Measurements from ENCODE around the gene ILRUN.

ILRUN gene

GRCh38 chr6:34731393-34732060 lies 35.0 kb upstream of the ILRUN start:
- no peak for TF ChIP-seq EZH2phosphoT487 (IDR thresholded peaks at IDR 0.05; ENCODE audit: borderline replicate concordance)
- no peak for TF ChIP-seq CTCF (conservative IDR thresholded peaks at IDR 0.05; ENCODE audit: low read length)
- no peak overlapping the region for H3K4me3 ChIP-seq (ENCODE audit: low read length, poor library complexity, severe bottlenecking)
- no peaks in the 10 kb centered on the region for H3K79me2 ChIP-seq (ENCODE audit: insufficient read depth, low read length)
- no peak overlapping the region for H3K4me2 ChIP-seq (ENCODE audit: low read depth, low read length, poor library complexity, severe bottlenecking)
- no peaks in the 10 kb centered on the region for H3K36me3 ChIP-seq (ENCODE audit: insufficient read depth, low read length)
- no peaks in the 10 kb centered on the region for H3K9me3 ChIP-seq (ENCODE audit: insufficient read depth, low read depth, low read length)
- H3K9ac ChIP-seq (ENCODE audit: low read depth, low read length, poor library complexity, severe bottlenecking) = no peak overlapping the region
- H2AFZ ChIP-seq (ENCODE audit: low read length) = no peak overlapping the region
- H3K4me1 ChIP-seq (ENCODE audit: insufficient read depth, low read length, poor library complexity, severe bottlenecking) = no peaks in the 10 kb centered on the region
- no peaks in the 10 kb centered on the region for H3K27me3 ChIP-seq (ENCODE audit: insufficient read depth, low read length, poor library complexity, severe bottlenecking)
- no peaks in the 10 kb centered on the region for H3K9me2 ChIP-seq (replicated peaks; ENCODE audit: low read depth, low read length)
- no peaks in the 10 kb centered on the region for H4K20me1 ChIP-seq (ENCODE audit: insufficient read depth, low read length, poor library complexity, severe bottlenecking)
- H3F3A ChIP-seq (ENCODE audit: low read depth) = no peaks in the 10 kb centered on the region

DNA sequence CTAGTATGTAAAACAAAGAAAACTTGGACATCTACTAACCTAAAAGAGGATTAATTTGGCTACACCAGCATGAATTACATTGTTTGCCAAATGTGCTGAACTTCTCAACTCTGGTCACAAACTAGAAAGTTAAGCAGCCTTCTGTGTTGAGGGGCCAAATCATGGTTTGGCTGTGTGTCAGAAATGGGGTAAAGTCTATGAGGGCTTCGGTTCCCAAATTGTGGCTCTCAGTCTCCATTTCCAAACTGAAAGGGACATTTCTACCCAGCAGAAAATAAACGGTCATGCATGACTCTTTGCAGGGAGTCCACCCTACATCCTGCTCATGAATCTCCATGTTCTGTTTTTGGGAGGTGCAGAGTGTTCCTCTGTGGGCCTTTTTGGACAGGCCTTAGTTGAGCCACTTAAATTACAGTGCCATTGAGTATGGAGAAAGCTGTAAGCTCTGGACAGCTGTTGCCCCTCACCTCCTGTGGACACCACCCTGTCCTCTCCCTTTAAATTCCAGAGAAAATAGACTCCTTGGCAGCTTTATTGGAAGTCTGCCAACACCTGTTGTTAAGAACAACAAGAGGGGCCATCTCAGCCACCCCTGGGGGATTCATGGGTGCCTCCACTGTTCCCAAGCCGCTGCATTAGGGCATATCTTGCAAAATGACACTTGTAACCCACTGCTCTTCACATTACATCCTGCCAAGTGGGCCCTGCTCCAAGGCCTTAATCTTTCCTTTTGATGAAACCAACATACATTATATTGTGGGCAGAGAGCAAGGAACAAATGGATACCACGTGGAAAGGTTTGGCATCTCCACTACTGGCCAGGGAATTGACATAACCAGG lies 33.3 kb upstream of the ILRUN start:
- Histone ChIP-seq H3K9ac (ENCODE audit: low read depth, low read length, poor library complexity, severe bottlenecking) (no peak overlapping the region), H3K9me2 (replicated peaks; ENCODE audit: low read depth, low read length) (no peaks in the 10 kb centered on the region), H2AFZ (ENCODE audit: low read length) (no peak overlapping the region), H4K20me1 (ENCODE audit: insufficient read depth, low read length, poor library complexity, severe bottlenecking) (no peaks in the 10 kb centered on the region), H3K9me3 (ENCODE audit: insufficient read depth, low read depth, low read length) (peaks cover 3% of the 10 kb centered on the region; the same call in 1 of the 2 replicates), H3K4me3 (ENCODE audit: low read length, poor library complexity, severe bottlenecking) (no peak overlapping the region), H3F3A (ENCODE audit: low read depth) (no peaks in the 10 kb centered on the region), H3K4me2 (ENCODE audit: low read depth, low read length, poor library complexity, severe bottlenecking) (no peak overlapping the region), H3K36me3 (ENCODE audit: insufficient read depth, low read length) (no peaks in the 10 kb centered on the region), H3K4me1 (ENCODE audit: insufficient read depth, low read length, poor library complexity, severe bottlenecking) (no peaks in the 10 kb centered on the region), H3K27me3 (ENCODE audit: insufficient read depth, low read length, poor library complexity, severe bottlenecking) (no peaks in the 10 kb centered on the region), H3K79me2 (ENCODE audit: insufficient read depth, low read length) (no peaks in the 10 kb centered on the region)
- TF ChIP-seq CTCF (conservative IDR thresholded peaks at IDR 0.05; ENCODE audit: low read length) (no peak), EZH2phosphoT487 (IDR thresholded peaks at IDR 0.05; ENCODE audit: borderline replicate concordance) (no peak)

DNA sequence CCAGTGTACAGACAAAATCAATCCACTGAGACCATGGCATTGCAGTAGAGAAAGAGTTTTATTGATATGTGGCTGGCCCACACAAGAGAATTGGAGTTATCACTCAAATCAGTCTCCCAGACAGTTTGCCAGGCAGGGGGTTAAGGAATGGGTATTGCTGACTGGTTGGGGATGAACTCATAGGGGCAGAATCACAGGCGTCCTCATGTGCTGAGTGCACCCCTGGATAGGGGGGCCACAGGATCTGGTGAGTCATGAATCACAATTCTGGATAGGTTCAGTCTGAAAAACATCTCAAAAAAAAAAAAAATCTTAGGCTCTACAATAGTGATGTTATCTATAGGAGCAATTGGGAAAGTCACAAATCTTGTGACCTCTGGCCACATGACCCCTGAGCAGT lies 29.5 kb upstream of the ILRUN start:
- Histone ChIP-seq H3K4me3 (ENCODE audit: low read length, poor library complexity, severe bottlenecking) (no peak overlapping the region), H3K4me1 (ENCODE audit: insufficient read depth, low read length, poor library complexity, severe bottlenecking) (no peaks in the 10 kb centered on the region), H3K9me3 (ENCODE audit: insufficient read depth, low read depth, low read length) (peaks cover 3% of the 10 kb centered on the region; the same call in 1 of the 2 replicates), H3K9me2 (replicated peaks; ENCODE audit: low read depth, low read length) (no peaks in the 10 kb centered on the region), H3K27me3 (ENCODE audit: insufficient read depth, low read length, poor library complexity, severe bottlenecking) (no peaks in the 10 kb centered on the region), H4K20me1 (ENCODE audit: insufficient read depth, low read length, poor library complexity, severe bottlenecking) (no peaks in the 10 kb centered on the region), H3F3A (ENCODE audit: low read depth) (no peaks in the 10 kb centered on the region), H3K4me2 (ENCODE audit: low read depth, low read length, poor library complexity, severe bottlenecking) (no peak overlapping the region), H3K79me2 (ENCODE audit: insufficient read depth, low read length) (no peaks in the 10 kb centered on the region), H3K9ac (ENCODE audit: low read depth, low read length, poor library complexity, severe bottlenecking) (no peak overlapping the region), H3K36me3 (ENCODE audit: insufficient read depth, low read length) (no peaks in the 10 kb centered on the region), H2AFZ (ENCODE audit: low read length) (no peak overlapping the region)
- TF ChIP-seq CTCF (conservative IDR thresholded peaks at IDR 0.05; ENCODE audit: low read length) = no peak
- no peak for TF ChIP-seq EZH2phosphoT487 (IDR thresholded peaks at IDR 0.05; ENCODE audit: borderline replicate concordance)
